Measurements from ENCODE around the gene STRA6. TPM values are rescaled to one million over a fixed set of nuclear protein-coding genes. Genes with fewer than 3 reads are reported as not detected.

STRA6 gene
- total RNA-seq, 2 donors from 2014 or later, result 0.77 to 1.8 TPM

DNA sequence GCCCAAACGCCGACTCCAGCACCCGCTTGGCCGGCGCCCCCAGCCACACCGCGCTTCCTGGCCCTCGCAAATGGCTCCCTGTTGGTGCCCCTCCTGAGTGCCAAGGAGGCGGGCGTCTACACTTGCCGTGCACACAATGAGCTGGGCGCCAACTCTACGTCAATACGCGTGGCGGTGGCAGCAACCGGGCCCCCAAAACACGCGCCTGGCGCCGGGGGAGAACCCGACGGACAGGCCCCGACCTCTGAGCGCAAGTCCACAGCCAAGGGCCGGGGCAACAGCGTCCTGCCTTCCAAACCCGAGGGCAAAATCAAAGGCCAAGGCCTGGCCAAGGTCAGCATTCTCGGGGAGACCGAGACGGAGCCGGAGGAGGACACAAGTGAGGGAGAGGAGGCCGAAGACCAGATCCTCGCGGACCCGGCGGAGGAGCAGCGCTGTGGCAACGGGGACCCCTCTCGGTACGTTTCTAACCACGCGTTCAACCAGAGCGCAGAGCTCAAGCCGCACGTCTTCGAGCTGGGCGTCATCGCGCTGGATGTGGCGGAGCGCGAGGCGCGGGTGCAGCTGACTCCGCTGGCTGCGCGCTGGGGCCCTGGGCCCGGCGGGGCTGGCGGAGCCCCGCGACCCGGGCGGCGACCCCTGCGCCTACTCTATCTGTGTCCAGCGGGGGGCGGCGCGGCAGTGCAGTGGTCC, 68.7 kb downstream of the STRA6 start:
- WGBS, result 8% methylated on average over 53 of the region's 71 CpGs
- H3K9me3 ChIP-seq, result no peaks in the 10 kb centered on the region
- DNase-seq (ENCODE audit: low spot score), result no peak
- no peak overlapping the region for H3K27ac ChIP-seq
- TF ChIP-seq, protein P1, sequence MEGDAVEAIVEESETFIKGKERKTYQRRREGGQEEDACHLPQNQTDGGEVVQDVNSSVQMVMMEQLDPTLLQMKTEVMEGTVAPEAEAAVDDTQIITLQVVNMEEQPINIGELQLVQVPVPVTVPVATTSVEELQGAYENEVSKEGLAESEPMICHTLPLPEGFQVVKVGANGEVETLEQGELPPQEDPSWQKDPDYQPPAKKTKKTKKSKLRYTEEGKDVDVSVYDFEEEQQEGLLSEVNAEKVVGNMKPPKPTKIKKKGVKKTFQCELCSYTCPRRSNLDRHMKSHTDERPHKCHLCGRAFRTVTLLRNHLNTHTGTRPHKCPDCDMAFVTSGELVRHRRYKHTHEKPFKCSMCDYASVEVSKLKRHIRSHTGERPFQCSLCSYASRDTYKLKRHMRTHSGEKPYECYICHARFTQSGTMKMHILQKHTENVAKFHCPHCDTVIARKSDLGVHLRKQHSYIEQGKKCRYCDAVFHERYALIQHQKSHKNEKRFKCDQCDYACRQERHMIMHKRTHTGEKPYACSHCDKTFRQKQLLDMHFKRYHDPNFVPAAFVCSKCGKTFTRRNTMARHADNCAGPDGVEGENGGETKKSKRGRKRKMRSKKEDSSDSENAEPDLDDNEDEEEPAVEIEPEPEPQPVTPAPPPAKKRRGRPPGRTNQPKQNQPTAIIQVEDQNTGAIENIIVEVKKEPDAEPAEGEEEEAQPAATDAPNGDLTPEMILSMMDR (IDR thresholded peaks at IDR 0.05), result no peak
- no peak for TF ChIP-seq POLR2AphosphoS5 (IDR thresholded peaks at IDR 0.05)
- no peak for TF ChIP-seq POLR2A (IDR thresholded peaks at IDR 0.05)
- no peak overlapping the region for H3K4me3 ChIP-seq
- intact Hi-C loops (cut with DNase I), result no loop called here
- peaks cover 72% of the 10 kb centered on the region for H3K27me3 ChIP-seq (replicated peaks; ENCODE audit: insufficient read depth)
- H3K36me3 ChIP-seq, result no peaks in the 10 kb centered on the region
- peaks cover 8% of the 10 kb centered on the region for H3K4me1 ChIP-seq (replicated peaks)

DNA sequence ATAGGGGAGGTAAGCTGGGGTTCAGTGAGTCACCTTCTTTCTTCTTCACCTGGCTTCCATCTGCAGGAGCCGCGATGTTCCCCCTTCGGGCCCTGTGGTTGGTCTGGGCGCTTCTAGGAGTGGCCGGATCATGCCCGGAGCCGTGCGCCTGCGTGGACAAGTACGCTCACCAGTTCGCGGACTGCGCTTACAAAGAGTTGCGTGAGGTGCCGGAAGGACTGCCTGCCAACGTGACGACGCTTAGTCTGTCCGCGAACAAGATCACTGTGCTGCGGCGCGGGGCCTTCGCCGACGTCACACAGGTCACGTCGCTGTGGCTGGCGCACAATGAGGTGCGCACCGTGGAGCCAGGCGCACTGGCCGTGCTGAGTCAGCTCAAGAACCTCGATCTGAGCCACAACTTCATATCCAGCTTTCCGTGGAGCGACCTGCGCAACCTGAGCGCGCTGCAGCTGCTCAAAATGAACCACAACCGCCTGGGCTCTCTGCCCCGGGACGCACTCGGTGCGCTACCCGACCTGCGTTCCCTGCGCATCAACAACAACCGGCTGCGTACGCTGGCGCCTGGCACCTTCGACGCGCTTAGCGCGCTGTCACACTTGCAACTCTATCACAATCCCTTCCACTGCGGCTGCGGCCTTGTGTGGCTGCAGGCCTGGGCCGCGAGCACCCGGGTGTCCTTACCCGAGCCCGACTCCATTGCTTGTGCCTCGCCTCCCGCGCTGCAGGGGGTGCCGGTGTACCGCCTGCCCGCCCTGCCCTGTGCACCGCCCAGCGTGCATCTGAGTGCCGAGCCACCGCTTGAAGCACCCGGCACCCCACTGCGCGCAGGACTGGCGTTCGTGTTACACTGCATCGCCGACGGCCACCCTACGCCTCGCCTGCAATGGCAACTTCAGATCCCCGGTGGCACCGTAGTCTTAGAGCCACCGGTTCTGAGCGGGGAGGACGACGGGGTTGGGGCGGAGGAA, 69.6 kb downstream of the STRA6 start:
- intact Hi-C loops (cut with DNase I), result no loop called here
- Histone ChIP-seq H3K9me3 (no peaks in the 10 kb centered on the region), H3K4me3 (no peak overlapping the region), H3K36me3 (no peaks in the 10 kb centered on the region), H3K27ac (no peak overlapping the region), H3K27me3 (replicated peaks; ENCODE audit: insufficient read depth) (peaks cover 81% of the 10 kb centered on the region), H3K4me1 (replicated peaks) (peaks cover 11% of the 10 kb centered on the region)
- TF ChIP-seq, protein P1 (IDR thresholded peaks at IDR 0.05), result no peak
- TF ChIP-seq POLR2AphosphoS5 (IDR thresholded peaks at IDR 0.05), result no peak
- TF ChIP-seq POLR2A (IDR thresholded peaks at IDR 0.05), result no peak
- DNase-seq (ENCODE audit: low spot score), result no peak
- 11% methylated on average over 55 of the region's 90 CpGs for WGBS

DNA sequence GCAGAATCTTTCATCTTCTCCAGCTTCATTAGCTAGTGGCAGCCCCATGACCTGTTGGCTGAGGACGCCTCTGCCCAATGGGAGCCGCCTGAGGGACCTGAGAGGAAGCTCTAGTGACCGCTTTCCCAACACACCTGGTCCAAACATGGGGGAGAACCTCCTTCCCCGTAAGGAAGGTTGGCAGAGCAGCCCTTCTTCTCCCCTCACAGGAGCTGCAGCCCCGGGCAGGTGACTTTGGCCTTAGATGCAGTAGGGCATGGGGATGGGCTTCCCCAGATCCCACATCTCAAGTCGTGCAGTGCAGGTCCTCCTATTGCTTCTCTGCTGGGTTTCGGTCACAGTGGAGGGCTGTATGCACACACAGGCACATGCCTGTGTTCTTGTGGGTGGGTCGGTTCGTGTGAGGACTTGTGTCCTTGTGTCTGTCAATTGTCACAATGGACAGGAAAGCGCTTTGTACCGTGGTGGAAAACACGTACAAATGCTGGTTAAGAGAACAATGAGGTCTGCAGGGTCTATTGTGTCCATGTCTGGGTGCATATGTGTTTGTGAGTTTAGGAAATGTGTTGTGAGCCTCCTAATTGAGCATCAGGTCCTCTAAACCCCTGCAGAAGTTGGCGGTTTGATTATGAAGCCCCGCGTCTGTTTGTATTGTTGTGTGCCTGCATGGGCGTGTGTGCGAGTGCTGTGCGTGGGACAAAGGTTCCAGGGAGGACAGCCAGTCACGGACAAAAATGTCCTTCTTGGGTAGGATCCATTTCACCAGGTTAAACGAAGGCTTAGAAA, 70.8 kb downstream of the STRA6 start:
- peaks cover 76% of the 10 kb centered on the region for H3K27me3 ChIP-seq (replicated peaks; ENCODE audit: insufficient read depth)

DNA sequence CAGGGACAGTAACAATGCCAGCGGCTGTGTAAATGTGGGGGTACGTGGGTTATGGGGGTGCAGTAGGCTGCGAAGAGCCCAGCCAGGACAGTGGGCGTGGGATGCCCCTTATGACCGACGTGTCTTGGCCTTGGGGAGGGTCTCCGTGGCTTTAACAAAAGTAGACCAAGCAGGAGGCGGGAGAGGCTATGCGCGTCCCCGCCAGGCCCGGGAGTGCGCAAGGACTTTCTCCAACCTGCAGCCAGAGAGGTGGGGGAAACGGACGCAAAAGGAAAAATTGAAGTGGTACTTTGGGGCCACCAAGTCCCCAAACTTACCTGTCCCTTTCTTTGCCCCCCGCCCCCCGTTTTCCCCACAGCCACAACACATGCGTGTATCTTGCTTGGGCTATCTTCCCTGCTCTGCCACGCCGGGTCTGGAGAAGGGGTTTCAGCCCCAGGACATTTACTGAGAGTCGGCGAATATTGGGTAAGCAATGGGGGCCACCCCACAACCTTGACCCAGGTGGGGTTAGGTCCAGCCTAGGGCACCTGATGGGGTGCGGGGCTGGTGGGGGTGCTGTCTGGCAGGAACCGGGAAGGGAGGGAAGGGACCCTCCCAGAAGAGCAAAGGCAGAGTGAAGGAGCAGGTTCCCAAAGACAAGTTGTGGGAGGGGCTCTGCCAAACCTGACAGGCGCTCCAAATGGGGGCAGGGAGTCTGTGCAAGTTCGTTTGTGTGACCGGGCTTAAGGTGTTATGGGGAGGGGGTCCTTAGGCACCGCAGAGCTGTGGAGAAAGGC, 71.5 kb downstream of the STRA6 start:
- 12% methylated on average over 28 of the region's 28 CpGs for WGBS
- no peak for TF ChIP-seq POLR2AphosphoS5 (IDR thresholded peaks at IDR 0.05)
- TF ChIP-seq, protein P1 (IDR thresholded peaks at IDR 0.05), result no peak
- TF ChIP-seq POLR2A (IDR thresholded peaks at IDR 0.05), result no peak
- peaks cover 7% of the 10 kb centered on the region for H3K4me1 ChIP-seq (replicated peaks)
- no peak for DNase-seq (ENCODE audit: low spot score)
- H3K36me3 ChIP-seq, result no peaks in the 10 kb centered on the region
- intact Hi-C loops (cut with DNase I), result no loop called here
- peaks cover 72% of the 10 kb centered on the region for H3K27me3 ChIP-seq (replicated peaks; ENCODE audit: insufficient read depth)
- H3K27ac ChIP-seq, result no peak overlapping the region
- no peak overlapping the region for H3K4me3 ChIP-seq
- no peaks in the 10 kb centered on the region for H3K9me3 ChIP-seq

More for the DNA sequence above, 70.8 kb downstream of the STRA6 start:
- Histone ChIP-seq H3K27ac (no peak overlapping the region), H3K9me3 (no peaks in the 10 kb centered on the region), H3K36me3 (no peaks in the 10 kb centered on the region), H3K4me1 (replicated peaks) (peaks cover 10% of the 10 kb centered on the region), H3K4me3 (no peak overlapping the region)
- no peak for TF ChIP-seq POLR2A (IDR thresholded peaks at IDR 0.05)
- TF ChIP-seq, protein P1 (IDR thresholded peaks at IDR 0.05), result no peak
- no peak for DNase-seq (ENCODE audit: low spot score)
- WGBS, result 18% methylated on average over 18 of the region's 20 CpGs
- intact Hi-C loops (cut with DNase I), result no loop called here

Measured in prostate gland (tissue), 2 donors.